C1 segment of cervical spinal cord (tissue), 14 donors: ENCODE data around the gene PHOX2A.
A peak's percentile ranks its signal among the peaks of the same experiment; 100 is the strongest.

Source experiments
- DNase-seq, 14 donors: peaks; one replicate each; lab custom pipeline; 2025; lab: John Stamatoyannopoulos, UW

Gene PHOX2A

GRCh38 chr11:72249961-72250360 lies 6.0 kb upstream of the PHOX2A start:
- no peak for DNase-seq

- no peak for DNase-seq
These were observed 3.6 kb upstream of the PHOX2A start for GRCh38 chr11:72247584-72247983.

GRCh38 chr11:72245263-72245816 lies 1.4 kb upstream of the PHOX2A start:
- no peak for DNase-seq

GRCh38 chr11:72244361-72245262 lies 636 bp upstream of the PHOX2A start:
- DNase-seq, result no peak

GRCh38 chr11:72243173-72244059 lies 560 bp downstream of the PHOX2A start:
- no peak for DNase-seq

- DNase-seq, result no peak
These were observed 1.8 kb downstream of the PHOX2A start for GRCh38 chr11:72242141-72242540.

GRCh38 chr11:72241291-72241781 lies 2.6 kb downstream of the PHOX2A start:
- DNase-seq, result no peak

GRCh38 chr11:72240461-72241290 lies 3.3 kb downstream of the PHOX2A start:
- no peak for DNase-seq

- peak in 2 of 14 donors; percentile 26 to 73 for DNase-seq
These were observed 4.0 kb downstream of the PHOX2A start for GRCh38 chr11:72239849-72240460.

- peak in 3 of 14 donors; percentile 31 to 73 (median 38) for DNase-seq
These were observed 4.6 kb downstream of the PHOX2A start for GRCh38 chr11:72239313-72239848.

GRCh38 chr11:72238492-72239312 lies 5.3 kb downstream of the PHOX2A start:
- no peak for DNase-seq

- peak in 3 of 14 donors; percentile 26 to 40 (median 31) for DNase-seq
These were observed 5.9 kb downstream of the PHOX2A start for GRCh38 chr11:72238040-72238450.

- no peak for DNase-seq
These were observed 6.7 kb downstream of the PHOX2A start for GRCh38 chr11:72237112-72237931.

- no peak for DNase-seq
These were observed 7.2 kb downstream of the PHOX2A start for GRCh38 chr11:72236774-72237111.

- no peak for DNase-seq
These were observed 7.8 kb downstream of the PHOX2A start for GRCh38 chr11:72236083-72236697.

- DNase-seq, result no peak
These were observed 8.5 kb downstream of the PHOX2A start for GRCh38 chr11:72235351-72236057.

GRCh38 chr11:72234920-72235319 lies 9.1 kb downstream of the PHOX2A start:
- no peak for DNase-seq

GRCh38 chr11:72234514-72234830 lies 9.5 kb downstream of the PHOX2A start:
- no peak for DNase-seq
